IPS DF 4.7 (cell line): ENCODE data around the gene TBCEL.

Source experiments
- DNase-seq: peaks from one replicate; pipeline ENCODE4 v3.0.0-alpha.2; 2013; ENCODE audit warnings: low spot score; ENCODE audit errors: extremely low read depth

The TBCEL gene

GRCh38 chr11:121063728-121064127 lies 39.8 kb downstream of the TBCEL start:
- no peak for DNase-seq

GRCh38 chr11:121066623-121067022 lies 42.7 kb downstream of the TBCEL start:
- DNase-seq, result no peak

GRCh38 chr11:121067026-121067425 lies 43.1 kb downstream of the TBCEL start:
- no peak for DNase-seq

GRCh38 chr11:121067453-121067852 lies 43.6 kb downstream of the TBCEL start:
- no peak for DNase-seq

- DNase-seq, result no peak
These were observed 44.2 kb downstream of the TBCEL start for GRCh38 chr11:121067962-121068647.

GRCh38 chr11:121068787-121069186 lies 44.9 kb downstream of the TBCEL start:
- no peak for DNase-seq

- DNase-seq, result no peak
These were observed 47.3 kb downstream of the TBCEL start for GRCh38 chr11:121070951-121071845.

- DNase-seq, result no peak
These were observed 48.0 kb downstream of the TBCEL start for GRCh38 chr11:121071846-121072450.

GRCh38 chr11:121081321-121081720 lies 57.4 kb downstream of the TBCEL start:
- no peak for DNase-seq

GRCh38 chr11:121082219-121082618 lies 58.3 kb downstream of the TBCEL start:
- DNase-seq, result no peak

GRCh38 chr11:121082670-121083069 lies 58.8 kb downstream of the TBCEL start:
- DNase-seq, result no peak

GRCh38 chr11:121086866-121087265 lies 63.0 kb downstream of the TBCEL start:
- DNase-seq, result no peak

- DNase-seq, result no peak
These were observed 65.7 kb downstream of the TBCEL start for GRCh38 chr11:121089566-121089965.

- no peak for DNase-seq
These were observed 66.3 kb downstream of the TBCEL start for GRCh38 chr11:121090145-121090721.

GRCh38 chr11:121091492-121092152 lies 67.7 kb downstream of the TBCEL start:
- DNase-seq, result no peak

GRCh38 chr11:121095561-121095960 lies 71.7 kb downstream of the TBCEL start:
- no peak for DNase-seq

- no peak for DNase-seq
These were observed 75.5 kb downstream of the TBCEL start for GRCh38 chr11:121099364-121099763.

- no peak for DNase-seq
These were observed 76.0 kb downstream of the TBCEL start for GRCh38 chr11:121099885-121100284.

- DNase-seq, result no peak
These were observed 77.0 kb downstream of the TBCEL start, which contains the start of gene TECTA for GRCh38 chr11:121100943-121101342. Gene TECTA (plus strand): TSS chr11:121101243. CDS start chr11:121102666, 1,423 bp downstream.

- DNase-seq, result peak; percentile 14
These were observed 80.4 kb downstream of the TBCEL start for GRCh38 chr11:121104312-121104762.

- no peak for DNase-seq
These were observed 81.2 kb downstream of the TBCEL start for GRCh38 chr11:121105063-121105480.
